OCI-LY3 (cell line): ENCODE measurements around the gene SMYD3.

Experiments
- H2AFZ ChIP-seq: fragments of 200-600, 300-600 bp; shearing (Covaris generic); 2 replicates; pipeline ENCODE4 v1.6.0; 2014; ENCODE audit warnings: antibody characterized with exemption, low read depth, low read length
- H3K27ac ChIP-seq: fragments of 200-600, 300-600 bp; sonication (generic); 2 replicates; pipeline ENCODE4 v1.5.1; 2014; ENCODE audit warnings: mild to moderate bottlenecking, low read length, moderate library complexity, mixed read lengths
- H3K27me3 ChIP-seq: fragments of 200-600, 300-600 bp; sonication (generic); 2 replicates; pipeline ENCODE4 v1.6.1; 2014; ENCODE audit warnings: low read depth, low read length, mixed read lengths
- H3K36me3 ChIP-seq: fragments of 200-600, 300-600 bp; sonication (generic); replicated peaks from 2 replicates; pipeline ENCODE3; 2014; ENCODE audit warnings: low read depth, low read length, mixed read lengths
- H3K4me1 ChIP-seq: fragments of 300-600, 200-600 bp; sonication (generic); 2 replicates; pipeline ENCODE4 v1.6.1; 2014; ENCODE audit warnings: low read length, mixed read lengths
- H3K4me2 ChIP-seq: fragments of 200-600, 300-600 bp; sonication (generic); 2 replicates; pipeline ENCODE4 v1.6.1; 2014; ENCODE audit warnings: low read length, mixed read lengths
- H3K4me3 ChIP-seq: fragments of 300-600, 200-600 bp; sonication (generic); 2 replicates; pipeline ENCODE4 v1.5.1; 2014; ENCODE audit warnings: antibody characterized with exemption, mild to moderate bottlenecking, low read length, moderate library complexity
- H3K79me2 ChIP-seq: fragments of 300-600, 200-600 bp; shearing (Covaris generic); 2 replicates; pipeline ENCODE4 v1.6.1; 2014; ENCODE audit warnings: mild to moderate bottlenecking, low read length, mixed read lengths
- H3K9ac ChIP-seq: fragments of 300-600, 200-600 bp; shearing (Covaris generic); 2 replicates; pipeline ENCODE4 v1.6.0; 2014; ENCODE audit warnings: mild to moderate bottlenecking, low read length, moderate library complexity
- H3K9me3 ChIP-seq: fragments of 200-600, 300-600 bp; shearing (Covaris generic); 2 replicates; pipeline ENCODE4 v1.6.1; 2014; ENCODE audit warnings: low read length, mixed read lengths; ENCODE audit not compliant: insufficient read depth
- H4K20me1 ChIP-seq: fragments of 200-600, 300-600 bp; sonication (generic); 2 replicates; pipeline ENCODE4 v1.6.1; 2016; ENCODE audit warnings: low read length, mixed read lengths; ENCODE audit not compliant: insufficient read depth
- CTCF ChIP-seq: fragments of 200-600, 300-600 bp; sonication (generic); IDR thresholded peaks from 2 replicates; pipeline ENCODE4 v1.5.1; 2014; ENCODE audit warnings: antibody characterized with exemption, low read length, low read depth
- EZH2phosphoT487 ChIP-seq: fragments of 200-600 bp; shearing (Covaris generic); IDR thresholded peaks from 2 replicates; pipeline ENCODE4 v1.6.1; 2018; ENCODE audit warnings: antibody characterized with exemption, mixed run types, low read depth

Gene SMYD3

GRCh38 chr1:246450611-246451251 lies 56.3 kb downstream of the SMYD3 start:
- no peak overlapping the region for H2AFZ ChIP-seq
- TF ChIP-seq CTCF (peak; percentile 86), EZH2phosphoT487 (no peak)
- peak overlapping the region; percentile 16; the same call in 1 of the 2 replicates for H3K4me2 ChIP-seq
- no peaks in the 10 kb centered on the region for H3K36me3 ChIP-seq
- no peaks in the 10 kb centered on the region for H3K27me3 ChIP-seq
- no peak overlapping the region for H3K27ac ChIP-seq
- H3K9me3 ChIP-seq = no peaks in the 10 kb centered on the region
- H3K79me2 ChIP-seq = peaks cover 8% of the 10 kb centered on the region; the same call in 1 of the 2 replicates
- no peak overlapping the region for H3K4me3 ChIP-seq
- no peak overlapping the region for H3K9ac ChIP-seq
- no peaks in the 10 kb centered on the region for H4K20me1 ChIP-seq
- H3K4me1 ChIP-seq = peaks cover 38% of the 10 kb centered on the region

- Histone ChIP-seq H3K27ac (no peak overlapping the region), H3K4me3 (no peak overlapping the region), H3K79me2 (peaks cover 8% of the 10 kb centered on the region; the same call in 1 of the 2 replicates), H3K9ac (no peak overlapping the region), H3K27me3 (no peaks in the 10 kb centered on the region), H3K4me2 (no peak overlapping the region), H3K4me1 (peaks cover 42% of the 10 kb centered on the region), H2AFZ (no peak overlapping the region), H3K9me3 (no peaks in the 10 kb centered on the region), H3K36me3 (no peaks in the 10 kb centered on the region), H4K20me1 (no peaks in the 10 kb centered on the region)
- TF ChIP-seq CTCF (no peak), EZH2phosphoT487 (no peak)
These were observed 58.7 kb downstream of the SMYD3 start for GRCh38 chr1:246448373-246448772.

- H2AFZ ChIP-seq = no peak overlapping the region
These were observed 59.6 kb downstream of the SMYD3 start for GRCh38 chr1:246447501-246447900.

GRCh38 chr1:246445503-246445902 lies 61.6 kb downstream of the SMYD3 start:
- no peak overlapping the region for H2AFZ ChIP-seq
- H3K4me1 ChIP-seq = peaks cover 29% of the 10 kb centered on the region
- no peak overlapping the region for H3K27ac ChIP-seq
- H3K4me2 ChIP-seq = peak overlapping the region; percentile 37
- no peak overlapping the region for H3K9ac ChIP-seq
- H3K9me3 ChIP-seq = no peaks in the 10 kb centered on the region
- no peaks in the 10 kb centered on the region for H4K20me1 ChIP-seq
- TF ChIP-seq CTCF = no peak
- TF ChIP-seq EZH2phosphoT487 = no peak
- peaks cover 8% of the 10 kb centered on the region; the same call in 1 of the 2 replicates for H3K79me2 ChIP-seq
- no peaks in the 10 kb centered on the region for H3K36me3 ChIP-seq
- H3K27me3 ChIP-seq = no peaks in the 10 kb centered on the region
- no peak overlapping the region for H3K4me3 ChIP-seq

More at GRCh38 chr1:246447501-246447900, 59.6 kb downstream of the SMYD3 start:
- Histone ChIP-seq H3K27me3 (no peaks in the 10 kb centered on the region), H3K27ac (no peak overlapping the region), H3K9me3 (no peaks in the 10 kb centered on the region), H3K9ac (no peak overlapping the region), H4K20me1 (no peaks in the 10 kb centered on the region), H3K79me2 (peaks cover 8% of the 10 kb centered on the region; the same call in 1 of the 2 replicates), H3K36me3 (no peaks in the 10 kb centered on the region), H3K4me1 (peaks cover 42% of the 10 kb centered on the region), H3K4me2 (no peak overlapping the region), H3K4me3 (no peak overlapping the region)
- no peak for TF ChIP-seq CTCF
- TF ChIP-seq EZH2phosphoT487 = no peak
